ENCODE data around the gene SSBP3. TPM values are rescaled to one million over a fixed set of nuclear protein-coding genes. Genes with fewer than 3 reads are reported as not detected.

The SSBP3 gene
- total RNA-seq, 3 donors from 2014 or later (not counting 1 experiment from before 2014, with no cell fraction given) = 162 to 224 (median 164) TPM

DNA sequence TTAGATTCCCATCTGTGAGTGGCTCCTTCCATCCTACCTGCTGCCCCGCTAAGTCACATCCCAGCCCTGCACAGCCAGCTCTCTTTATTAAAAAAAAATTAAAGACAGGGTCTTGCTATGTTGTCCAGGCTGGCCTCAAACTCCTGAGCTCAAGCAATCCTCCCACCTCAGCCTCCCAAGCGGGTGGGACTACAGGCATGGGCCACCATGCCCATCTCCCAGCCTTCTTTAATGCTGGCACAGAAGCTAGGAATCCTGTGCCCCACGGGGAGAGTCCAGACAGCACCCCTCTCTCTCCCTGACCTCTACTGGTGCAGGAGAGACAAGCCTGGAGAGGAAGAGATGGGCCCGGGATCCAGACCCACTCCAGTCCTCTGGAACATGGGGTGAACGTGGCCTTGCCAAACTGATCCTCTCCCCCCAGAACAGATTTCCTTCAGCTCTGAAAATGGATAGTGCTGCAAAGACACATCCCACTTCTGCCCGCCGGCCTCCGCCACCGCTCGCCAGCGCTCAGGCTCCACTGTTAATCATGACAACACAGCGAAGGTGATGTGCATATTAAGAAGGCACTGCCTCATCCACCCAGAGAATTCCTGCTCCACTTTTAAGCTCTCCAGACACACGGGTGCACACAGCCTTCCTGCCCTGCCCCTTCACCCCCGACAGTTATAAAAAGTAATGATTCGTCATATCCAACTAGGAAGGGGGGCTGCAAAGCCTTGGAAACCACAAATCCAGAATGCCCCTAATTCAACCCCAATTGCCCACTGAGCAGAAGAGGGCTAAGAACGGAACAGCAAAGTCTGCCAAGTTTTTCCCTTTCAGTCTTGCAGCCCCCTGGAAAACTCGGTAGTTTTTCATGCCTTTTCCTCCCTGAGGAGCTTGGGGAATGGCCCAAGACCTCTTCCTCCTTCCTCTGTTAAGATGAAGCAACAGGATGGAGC lies 138.1 kb downstream of the SSBP3 start:
- no peaks in the 10 kb centered on the region for H3K27me3 ChIP-seq (ENCODE audit: control insufficient read depth, insufficient read depth, low read length)
- H3K36me3 ChIP-seq (ENCODE audit: control insufficient read depth, insufficient read depth, low read length) = no peaks in the 10 kb centered on the region
- peaks cover 67 to 76% of the 10 kb centered on the region in 2 donors for H3K4me1 Mint-ChIP-seq
- peaks cover 12% of the 10 kb centered on the region for H3K4me1 ChIP-seq (ENCODE audit: control insufficient read depth, insufficient read depth, low read length)
- H3K27me3 Mint-ChIP-seq (ENCODE audit: low read depth in 2 of 2) = no peaks in the 10 kb centered on the region
- no peaks in the 10 kb centered on the region for H3K36me3 Mint-ChIP-seq
- no peaks in the 10 kb centered on the region for H3K9me3 ChIP-seq (ENCODE audit: control insufficient read depth, insufficient read depth, low read length)
- 90% methylated on average over 17 of the region's 17 CpGs for WGBS (ENCODE audit: insufficient coverage)
- no peak overlapping the region for H3K4me3 ChIP-seq (ENCODE audit: low read length)
- H3K4me3 Mint-ChIP-seq = no peak overlapping the region
- H3K9me3 Mint-ChIP-seq = no peaks in the 10 kb centered on the region
- TF ChIP-seq, protein P1, sequence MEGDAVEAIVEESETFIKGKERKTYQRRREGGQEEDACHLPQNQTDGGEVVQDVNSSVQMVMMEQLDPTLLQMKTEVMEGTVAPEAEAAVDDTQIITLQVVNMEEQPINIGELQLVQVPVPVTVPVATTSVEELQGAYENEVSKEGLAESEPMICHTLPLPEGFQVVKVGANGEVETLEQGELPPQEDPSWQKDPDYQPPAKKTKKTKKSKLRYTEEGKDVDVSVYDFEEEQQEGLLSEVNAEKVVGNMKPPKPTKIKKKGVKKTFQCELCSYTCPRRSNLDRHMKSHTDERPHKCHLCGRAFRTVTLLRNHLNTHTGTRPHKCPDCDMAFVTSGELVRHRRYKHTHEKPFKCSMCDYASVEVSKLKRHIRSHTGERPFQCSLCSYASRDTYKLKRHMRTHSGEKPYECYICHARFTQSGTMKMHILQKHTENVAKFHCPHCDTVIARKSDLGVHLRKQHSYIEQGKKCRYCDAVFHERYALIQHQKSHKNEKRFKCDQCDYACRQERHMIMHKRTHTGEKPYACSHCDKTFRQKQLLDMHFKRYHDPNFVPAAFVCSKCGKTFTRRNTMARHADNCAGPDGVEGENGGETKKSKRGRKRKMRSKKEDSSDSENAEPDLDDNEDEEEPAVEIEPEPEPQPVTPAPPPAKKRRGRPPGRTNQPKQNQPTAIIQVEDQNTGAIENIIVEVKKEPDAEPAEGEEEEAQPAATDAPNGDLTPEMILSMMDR (IDR thresholded peaks at IDR 0.05) = no peak
- peak overlapping the region; percentile 61 to 66 for H3K27ac Mint-ChIP-seq
- no peak for ATAC-seq
- no peak overlapping the region for H3K27ac ChIP-seq (ENCODE audit: low read length)
- DNase-seq = no peak
- intact Hi-C loops (cut with micrococcal nuclease) = no loop called here

DNA sequence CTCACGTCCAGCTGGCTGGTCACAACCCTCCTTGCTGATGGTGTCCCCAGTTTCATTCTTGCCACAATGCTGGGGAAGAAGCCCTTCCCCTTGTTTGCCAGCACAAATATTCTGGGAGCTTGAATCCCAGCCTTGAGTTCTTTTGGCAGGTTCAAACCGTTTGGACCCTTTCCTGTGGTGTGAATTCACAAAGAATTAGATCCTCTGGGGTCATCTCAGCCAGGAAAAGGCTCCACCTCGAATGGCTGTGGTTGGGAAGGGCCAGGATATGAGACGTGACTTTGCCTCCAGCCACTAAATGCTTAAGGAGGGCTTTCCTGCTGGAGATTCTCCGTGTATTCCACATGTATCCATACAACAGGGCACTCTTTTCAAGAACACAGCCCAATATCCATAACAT lies 139.3 kb downstream of the SSBP3 start:
- intact Hi-C loops (cut with micrococcal nuclease) = no loop called here
- Mint-ChIP-seq H3K27me3 (ENCODE audit: low read depth in 2 of 2) (no peaks in the 10 kb centered on the region), H3K4me1 (peaks cover 67 to 80% of the 10 kb centered on the region in 2 donors), H3K27ac (peak overlapping the region; percentile 61 to 66), H3K9me3 (no peaks in the 10 kb centered on the region), H3K4me3 (no peak overlapping the region), H3K36me3 (no peaks in the 10 kb centered on the region)
- ATAC-seq (no peak), DNase-seq (no peak)
- H3K27ac ChIP-seq (ENCODE audit: low read length) = no peak overlapping the region
- no peaks in the 10 kb centered on the region for H3K27me3 ChIP-seq (ENCODE audit: control insufficient read depth, insufficient read depth, low read length)
- H3K4me1 ChIP-seq (ENCODE audit: control insufficient read depth, insufficient read depth, low read length) = peaks cover 12% of the 10 kb centered on the region
- WGBS (ENCODE audit: insufficient coverage) = 81% methylated on average over 5 of the region's 5 CpGs
- no peaks in the 10 kb centered on the region for H3K36me3 ChIP-seq (ENCODE audit: control insufficient read depth, insufficient read depth, low read length)
- TF ChIP-seq, protein P1 (IDR thresholded peaks at IDR 0.05) = no peak
- H3K4me3 ChIP-seq (ENCODE audit: low read length) = no peak overlapping the region
- no peaks in the 10 kb centered on the region for H3K9me3 ChIP-seq (ENCODE audit: control insufficient read depth, insufficient read depth, low read length)

DNA sequence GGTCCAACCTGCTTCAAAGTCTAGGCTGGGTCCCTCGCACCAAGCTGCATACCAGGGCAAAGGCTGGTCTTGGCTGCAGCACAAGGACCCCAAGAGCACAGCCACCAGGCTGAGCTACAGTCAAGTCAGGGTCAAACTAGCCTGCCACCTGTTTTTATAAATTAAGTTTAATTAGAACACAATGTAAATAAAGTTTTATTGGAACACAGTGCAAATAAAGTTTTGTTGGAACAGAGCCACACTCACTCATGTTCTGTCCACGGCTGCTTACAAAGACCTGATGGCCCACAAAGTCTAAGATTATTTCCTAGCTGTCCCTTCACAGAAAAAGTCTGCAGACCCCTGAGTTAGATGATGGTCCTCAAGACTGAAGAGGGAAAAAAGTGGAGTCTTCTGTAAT lies 140.0 kb downstream of the SSBP3 start:
- intact Hi-C loops (cut with micrococcal nuclease) = no loop called here
- no peaks in the 10 kb centered on the region for H3K27me3 Mint-ChIP-seq (ENCODE audit: low read depth in 2 of 2)
- TF ChIP-seq, protein P1 (IDR thresholded peaks at IDR 0.05) = no peak
- H3K4me3 Mint-ChIP-seq = no peak overlapping the region
- peaks cover 12% of the 10 kb centered on the region for H3K4me1 ChIP-seq (ENCODE audit: control insufficient read depth, insufficient read depth, low read length)
- ATAC-seq (no peak), DNase-seq (no peak)
- no peaks in the 10 kb centered on the region for H3K36me3 ChIP-seq (ENCODE audit: control insufficient read depth, insufficient read depth, low read length)
- H3K27me3 ChIP-seq (ENCODE audit: control insufficient read depth, insufficient read depth, low read length) = no peaks in the 10 kb centered on the region
- no peak overlapping the region for H3K4me3 ChIP-seq (ENCODE audit: low read length)
- no peaks in the 10 kb centered on the region for H3K36me3 Mint-ChIP-seq
- H3K9me3 Mint-ChIP-seq = no peaks in the 10 kb centered on the region
- WGBS (ENCODE audit: insufficient coverage) = 93% methylated on average over 2 of the region's 2 CpGs
- H3K27ac Mint-ChIP-seq = no peak overlapping the region
- no peaks in the 10 kb centered on the region for H3K9me3 ChIP-seq (ENCODE audit: control insufficient read depth, insufficient read depth, low read length)
- H3K27ac ChIP-seq (ENCODE audit: low read length) = no peak overlapping the region
- peaks cover 66 to 81% of the 10 kb centered on the region in 2 donors for H3K4me1 Mint-ChIP-seq

Data from natural killer cell (primary cell).